OCI-LY7 (cell line): ENCODE measurements around the gene RPH3AL. TPM values are rescaled to one million over a fixed set of nuclear protein-coding genes. Genes with fewer than 3 reads are reported as not detected.

Source experiments
- BruUV-seq: library from RNA; stranded (reverse); fragments of 400-500 nt; replicated peaks from 2 replicates; lab custom pipeline; 2021; lab: Mats Ljungman, UMichigan
- CTCF ChIA-PET: fragments of 300-600 bp; sonication (Branson Sonifier 250); formaldehyde crosslinking; loops from one replicate; lab custom pipeline; 2022; ENCODE audit warnings: antibody characterized with exemption; ENCODE audit not compliant: unreplicated experiment; lab: Charles Lee
- POLR2A ChIA-PET: fragments of 300-600 bp; sonication (Branson Sonifier 250); formaldehyde crosslinking; loops from one replicate; lab custom pipeline; 2022; ENCODE audit warnings: antibody characterized with exemption; lab: Charles Lee
- DNase-seq: peaks from one replicate; pipeline ENCODE4 v3.0.0-alpha.2; 2015; ENCODE audit warnings: low spot score
- H2AFZ ChIP-seq: fragments of 200-600 bp; sonication (generic), shearing (Covaris generic); 2 replicates; pipeline ENCODE4 v1.6.1; 2014; ENCODE audit warnings: mild to moderate bottlenecking, antibody characterized with exemption, low read length, moderate library complexity
- H3K27ac ChIP-seq: fragments of 200-600 bp; sonication (generic); 2 replicates; pipeline ENCODE4 v1.5.1; 2014; ENCODE audit warnings: mixed run types, low read depth, mild to moderate bottlenecking, moderate library complexity, low read length, inconsistent platforms; ENCODE audit not compliant: poor library complexity, severe bottlenecking
- H3K36me3 ChIP-seq: fragments of 200-600 bp; sonication (generic); 2 replicates; pipeline ENCODE4 v1.6.1; 2014; ENCODE audit warnings: mild to moderate bottlenecking, antibody characterized with exemption, low read length, moderate library complexity, mixed read lengths; ENCODE audit not compliant: insufficient read depth
- H3K4me1 ChIP-seq: fragments of 200-600 bp; sonication (generic); 2 replicates; pipeline ENCODE4 v1.5.1; 2014; ENCODE audit warnings: mild to moderate bottlenecking, low read length; ENCODE audit not compliant: insufficient read depth, poor library complexity, severe bottlenecking
- H3K4me2 ChIP-seq: fragments of 200-600 bp; sonication (generic); 2 replicates; pipeline ENCODE4 v1.6.1; 2014; ENCODE audit warnings: mild to moderate bottlenecking, low read length
- H3K4me3 ChIP-seq: fragments of 200-600 bp; sonication (generic); 2 replicates; pipeline ENCODE4 v1.5.1; 2014; ENCODE audit warnings: mild to moderate bottlenecking, low read depth, low read length; ENCODE audit not compliant: poor library complexity, severe bottlenecking
- H3K79me2 ChIP-seq: fragments of 200-600 bp; sonication (generic); 2 replicates; pipeline ENCODE4 v1.6.1; 2016; ENCODE audit warnings: low read depth, mild to moderate bottlenecking, low read length, moderate library complexity, mixed read lengths; ENCODE audit not compliant: insufficient read depth
- H3K9me2 ChIP-seq: fragments of 200-600 bp; sonication (generic); 2 replicates; pipeline ENCODE4 v1.6.1; 2016; ENCODE audit warnings: mild to moderate bottlenecking, low read length, mixed read lengths; ENCODE audit not compliant: insufficient read depth
- H3K9me3 ChIP-seq: fragments of 200-600 bp; sonication (generic); 2 replicates; pipeline ENCODE4 v1.6.1; 2014; ENCODE audit warnings: mild to moderate bottlenecking, mixed run types, low read length, mixed read lengths
- H4K20me1 ChIP-seq: fragments of 200-600 bp; sonication (generic); 2 replicates; pipeline ENCODE4 v1.6.1; 2014; ENCODE audit warnings: mild to moderate bottlenecking, antibody characterized with exemption, low read length, moderate library complexity, mixed read lengths; ENCODE audit not compliant: insufficient read depth
- EZH2phosphoT487 ChIP-seq: fragments of 200-600 bp; sonication (generic); IDR thresholded peaks from 2 replicates; pipeline ENCODE4 v1.6.1; 2018; ENCODE audit warnings: low read depth, borderline replicate concordance, mild to moderate bottlenecking, mixed run types, antibody characterized with exemption, low read length, moderate library complexity, mixed read lengths
- intact Hi-C: fragments of 100-400 bp; cut with micrococcal nuclease; formaldehyde crosslinking; loops from one replicate; pipeline ENCODE4 v1.10.0; 2022; ENCODE audit not compliant: unreplicated experiment
- total RNA-seq, 2 experiments: library from RNA; depleted of rRNA in 1 of 2; stranded (reverse); fragments of >200 nt in 1 of 2; shearing (Covaris generic) in 1 of 2; gene quantifications; 2 replicates each; pipeline ENCODE4 v1.2.3, GENCODE V29; 2014 to 2022
- TF ChIP-seq, protein P1 (sequence below): fragments of 200-600 bp; sonication (generic); conservative IDR thresholded peaks from 2 replicates; pipeline ENCODE4 v1.5.1; 2014; ENCODE audit warnings: mild to moderate bottlenecking, antibody characterized with exemption, low read length, moderate library complexity, mixed read lengths

The RPH3AL gene
- total RNA-seq, 2 experiments from 2014 or later, result 1.0 to 2.2 TPM

DNA sequence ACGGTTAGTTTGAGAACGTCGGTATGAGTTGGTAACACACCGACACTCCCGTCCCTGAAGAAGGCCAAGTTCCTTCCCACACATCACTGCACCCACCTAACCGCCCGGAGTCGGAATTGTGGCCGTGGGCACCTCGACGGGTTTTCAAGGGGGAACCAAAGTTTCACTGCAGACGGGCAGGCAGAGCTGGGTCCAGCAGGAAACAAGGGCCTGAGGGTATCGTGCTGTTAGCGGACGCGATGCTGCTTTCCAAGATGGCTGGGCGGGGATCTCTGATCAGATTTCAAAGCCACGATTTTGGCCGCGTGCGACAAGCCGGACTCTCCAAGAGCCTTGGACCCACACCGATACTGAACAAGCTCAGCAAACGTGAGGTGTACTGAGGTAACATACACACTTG is 88.8 kb downstream of the RPH3AL start:
- Histone ChIP-seq H3K4me3 (no peak overlapping the region), H3K36me3 (no peaks in the 10 kb centered on the region), H3K79me2 (no peaks in the 10 kb centered on the region), H3K4me2 (no peak overlapping the region), H3K4me1 (no peaks in the 10 kb centered on the region), H3K9me2 (no peaks in the 10 kb centered on the region), H4K20me1 (no peaks in the 10 kb centered on the region), H3K9me3 (no peaks in the 10 kb centered on the region), H3K27ac (no peak overlapping the region), H2AFZ (no peak overlapping the region)
- intact Hi-C loops, result no loop called here
- ChIA-PET POLR2A (no interaction called here), CTCF (no interaction called here)
- BruUV-seq, result no TSS peak
- TF ChIP-seq, protein P1, sequence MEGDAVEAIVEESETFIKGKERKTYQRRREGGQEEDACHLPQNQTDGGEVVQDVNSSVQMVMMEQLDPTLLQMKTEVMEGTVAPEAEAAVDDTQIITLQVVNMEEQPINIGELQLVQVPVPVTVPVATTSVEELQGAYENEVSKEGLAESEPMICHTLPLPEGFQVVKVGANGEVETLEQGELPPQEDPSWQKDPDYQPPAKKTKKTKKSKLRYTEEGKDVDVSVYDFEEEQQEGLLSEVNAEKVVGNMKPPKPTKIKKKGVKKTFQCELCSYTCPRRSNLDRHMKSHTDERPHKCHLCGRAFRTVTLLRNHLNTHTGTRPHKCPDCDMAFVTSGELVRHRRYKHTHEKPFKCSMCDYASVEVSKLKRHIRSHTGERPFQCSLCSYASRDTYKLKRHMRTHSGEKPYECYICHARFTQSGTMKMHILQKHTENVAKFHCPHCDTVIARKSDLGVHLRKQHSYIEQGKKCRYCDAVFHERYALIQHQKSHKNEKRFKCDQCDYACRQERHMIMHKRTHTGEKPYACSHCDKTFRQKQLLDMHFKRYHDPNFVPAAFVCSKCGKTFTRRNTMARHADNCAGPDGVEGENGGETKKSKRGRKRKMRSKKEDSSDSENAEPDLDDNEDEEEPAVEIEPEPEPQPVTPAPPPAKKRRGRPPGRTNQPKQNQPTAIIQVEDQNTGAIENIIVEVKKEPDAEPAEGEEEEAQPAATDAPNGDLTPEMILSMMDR, result no peak
- no peak for TF ChIP-seq EZH2phosphoT487
- DNase-seq, result no peak

DNA sequence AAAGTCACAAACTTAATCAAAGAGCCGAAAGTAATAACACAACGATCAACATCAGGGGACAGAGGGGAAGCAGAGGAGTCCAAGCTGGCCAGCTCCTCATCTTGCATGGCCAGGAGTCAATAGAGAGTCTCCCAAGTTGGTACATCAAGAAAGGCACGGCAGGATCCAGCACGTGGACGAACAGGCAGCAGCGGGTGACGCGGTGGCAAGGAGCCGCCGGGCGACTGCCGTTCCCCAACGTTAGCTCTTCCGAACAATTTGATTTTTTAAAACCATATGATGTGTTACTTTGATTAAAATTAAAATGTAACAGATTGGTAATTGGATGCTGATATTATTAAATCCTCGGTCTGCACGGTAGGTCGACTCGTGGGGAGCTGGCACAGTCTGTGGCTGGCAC is 89.3 kb downstream of the RPH3AL start:
- no peak for TF ChIP-seq EZH2phosphoT487
- TF ChIP-seq, protein P1, result no peak
- BruUV-seq, result no TSS peak
- ChIA-PET POLR2A (no interaction called here), CTCF (no interaction called here)
- H3K79me2 ChIP-seq, result no peaks in the 10 kb centered on the region
- no peaks in the 10 kb centered on the region for H3K36me3 ChIP-seq
- H4K20me1 ChIP-seq, result no peaks in the 10 kb centered on the region
- no peaks in the 10 kb centered on the region for H3K9me3 ChIP-seq
- no peaks in the 10 kb centered on the region for H3K9me2 ChIP-seq
- no peak overlapping the region for H3K4me3 ChIP-seq
- no peak for DNase-seq
- intact Hi-C loops, result no loop called here
- no peak overlapping the region for H3K27ac ChIP-seq
- H3K4me2 ChIP-seq, result no peak overlapping the region
- H2AFZ ChIP-seq, result no peak overlapping the region
- no peaks in the 10 kb centered on the region for H3K4me1 ChIP-seq

DNA sequence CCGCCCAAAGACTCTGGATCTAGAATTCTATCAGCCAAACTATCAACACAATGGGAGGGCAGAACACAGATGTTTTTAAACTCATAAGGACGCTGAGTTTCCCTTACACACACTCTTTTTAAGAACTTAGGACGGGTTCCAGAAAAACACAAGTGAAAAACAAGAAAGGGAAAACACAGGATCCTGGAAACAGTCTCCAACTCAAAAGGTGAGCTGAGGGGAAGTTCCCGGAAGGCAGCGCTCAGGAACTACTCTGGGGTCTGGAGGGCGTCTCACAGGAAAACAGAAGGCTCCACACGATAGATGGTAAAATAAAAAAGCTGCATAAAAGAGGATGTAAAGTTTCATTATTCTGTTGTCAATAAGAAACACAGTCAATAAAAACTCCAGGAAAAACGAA is 91.0 kb downstream of the RPH3AL start:
- Histone ChIP-seq H3K4me1 (no peaks in the 10 kb centered on the region), H3K36me3 (no peaks in the 10 kb centered on the region), H2AFZ (no peak overlapping the region), H4K20me1 (no peaks in the 10 kb centered on the region), H3K27ac (no peak overlapping the region), H3K9me2 (no peaks in the 10 kb centered on the region), H3K79me2 (no peaks in the 10 kb centered on the region), H3K9me3 (no peaks in the 10 kb centered on the region), H3K4me3 (no peak overlapping the region), H3K4me2 (no peak overlapping the region)
- intact Hi-C loops, result no loop called here
- no peak for DNase-seq
- ChIA-PET POLR2A (no interaction called here), CTCF (no interaction called here)
- no TSS peak for BruUV-seq
- TF ChIP-seq EZH2phosphoT487, result no peak
- TF ChIP-seq, protein P1, result no peak
